D721Med (cell line): Measurements from ENCODE around the gene SARS1.

ENCODE experiments used
- DNase-seq: peaks from one replicate; pipeline ENCODE4 v3.0.0; 2011; ENCODE audit warnings: low spot score; ENCODE audit not compliant: insufficient read length
- FAIRE-seq: peaks from 2 replicates; lab custom pipeline; 2011; peaks lifted over from hg19 to GRCh38; lab: Jason Lieb, UNC
- TF ChIP-seq, protein P1 (sequence below): IDR thresholded peaks from 2 replicates; pipeline ENCODE4 v1.5.1; 2012; ENCODE audit warnings: mild to moderate bottlenecking, control low read depth; ENCODE audit not compliant: insufficient read depth; ENCODE audit errors: missing control alignments

SARS1 gene

DNA sequence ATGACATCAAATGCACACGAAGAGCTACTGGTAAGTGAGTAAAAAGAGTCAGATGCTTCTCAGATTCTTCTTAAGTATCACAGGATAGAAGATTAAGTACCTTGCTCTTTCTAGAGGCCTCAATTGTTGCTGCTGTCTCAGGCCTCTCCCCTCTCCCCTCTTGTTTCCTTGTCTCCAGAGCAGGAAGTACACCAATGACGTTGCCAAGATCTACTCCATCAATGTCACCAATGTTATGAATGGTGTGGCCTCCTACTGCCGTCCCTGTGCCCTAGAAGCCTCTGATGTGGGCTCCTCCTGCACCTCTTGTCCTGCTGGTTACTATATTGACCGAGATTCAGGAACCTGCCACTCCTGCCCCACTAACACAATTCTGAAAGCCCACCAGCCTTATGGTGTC is 21.3 kb upstream of the SARS1 start:
- no peak for DNase-seq
- TF ChIP-seq, protein P1, sequence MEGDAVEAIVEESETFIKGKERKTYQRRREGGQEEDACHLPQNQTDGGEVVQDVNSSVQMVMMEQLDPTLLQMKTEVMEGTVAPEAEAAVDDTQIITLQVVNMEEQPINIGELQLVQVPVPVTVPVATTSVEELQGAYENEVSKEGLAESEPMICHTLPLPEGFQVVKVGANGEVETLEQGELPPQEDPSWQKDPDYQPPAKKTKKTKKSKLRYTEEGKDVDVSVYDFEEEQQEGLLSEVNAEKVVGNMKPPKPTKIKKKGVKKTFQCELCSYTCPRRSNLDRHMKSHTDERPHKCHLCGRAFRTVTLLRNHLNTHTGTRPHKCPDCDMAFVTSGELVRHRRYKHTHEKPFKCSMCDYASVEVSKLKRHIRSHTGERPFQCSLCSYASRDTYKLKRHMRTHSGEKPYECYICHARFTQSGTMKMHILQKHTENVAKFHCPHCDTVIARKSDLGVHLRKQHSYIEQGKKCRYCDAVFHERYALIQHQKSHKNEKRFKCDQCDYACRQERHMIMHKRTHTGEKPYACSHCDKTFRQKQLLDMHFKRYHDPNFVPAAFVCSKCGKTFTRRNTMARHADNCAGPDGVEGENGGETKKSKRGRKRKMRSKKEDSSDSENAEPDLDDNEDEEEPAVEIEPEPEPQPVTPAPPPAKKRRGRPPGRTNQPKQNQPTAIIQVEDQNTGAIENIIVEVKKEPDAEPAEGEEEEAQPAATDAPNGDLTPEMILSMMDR, result no peak
- FAIRE-seq, result no peak

DNA sequence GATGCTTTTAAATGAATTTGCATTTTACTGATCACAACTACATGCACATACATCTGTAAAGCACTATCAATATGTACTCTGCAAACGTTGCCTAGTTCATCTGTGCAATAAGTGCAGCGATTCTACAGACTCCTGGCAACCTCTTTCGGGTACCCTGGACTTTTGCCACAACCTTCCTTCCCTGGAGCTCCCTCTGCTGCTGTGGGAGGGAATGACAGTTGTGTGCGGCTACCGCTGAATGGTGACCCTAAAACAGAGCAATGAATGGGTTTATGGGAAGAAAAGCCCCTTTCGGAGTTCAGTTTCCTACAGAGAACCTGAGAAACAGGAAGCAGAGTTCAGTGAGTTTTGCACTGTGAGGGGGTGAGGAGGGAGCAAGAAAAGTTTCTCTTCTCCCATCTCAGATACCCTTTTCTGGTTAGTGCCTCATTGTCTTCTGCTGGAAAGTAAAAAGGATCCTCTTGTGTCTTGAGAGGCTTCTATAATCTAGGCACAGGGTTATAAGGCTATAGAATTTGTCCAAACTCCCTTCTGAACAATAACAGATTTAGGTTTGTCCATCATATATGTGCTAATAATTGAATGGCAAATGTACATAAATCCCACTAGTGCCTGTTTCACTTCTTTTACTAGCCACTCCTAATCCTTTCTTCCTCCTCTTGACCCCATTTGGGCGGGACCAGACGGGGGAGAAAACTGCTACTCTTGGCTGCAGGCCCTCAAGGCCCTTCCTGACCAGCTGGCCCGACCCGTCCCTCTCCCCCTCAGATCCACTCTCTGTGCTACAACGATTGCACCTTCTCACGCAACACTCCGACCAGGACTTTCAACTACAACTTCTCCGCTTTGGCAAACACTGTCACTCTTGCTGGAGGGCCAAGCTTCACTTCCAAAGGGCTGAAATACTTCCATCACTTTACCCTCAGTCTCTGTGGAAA is 19.8 kb upstream of the SARS1 start:
- peak; percentile 72 for DNase-seq
- FAIRE-seq, result no peak
- TF ChIP-seq, protein P1, result peak; percentile 87

DNA sequence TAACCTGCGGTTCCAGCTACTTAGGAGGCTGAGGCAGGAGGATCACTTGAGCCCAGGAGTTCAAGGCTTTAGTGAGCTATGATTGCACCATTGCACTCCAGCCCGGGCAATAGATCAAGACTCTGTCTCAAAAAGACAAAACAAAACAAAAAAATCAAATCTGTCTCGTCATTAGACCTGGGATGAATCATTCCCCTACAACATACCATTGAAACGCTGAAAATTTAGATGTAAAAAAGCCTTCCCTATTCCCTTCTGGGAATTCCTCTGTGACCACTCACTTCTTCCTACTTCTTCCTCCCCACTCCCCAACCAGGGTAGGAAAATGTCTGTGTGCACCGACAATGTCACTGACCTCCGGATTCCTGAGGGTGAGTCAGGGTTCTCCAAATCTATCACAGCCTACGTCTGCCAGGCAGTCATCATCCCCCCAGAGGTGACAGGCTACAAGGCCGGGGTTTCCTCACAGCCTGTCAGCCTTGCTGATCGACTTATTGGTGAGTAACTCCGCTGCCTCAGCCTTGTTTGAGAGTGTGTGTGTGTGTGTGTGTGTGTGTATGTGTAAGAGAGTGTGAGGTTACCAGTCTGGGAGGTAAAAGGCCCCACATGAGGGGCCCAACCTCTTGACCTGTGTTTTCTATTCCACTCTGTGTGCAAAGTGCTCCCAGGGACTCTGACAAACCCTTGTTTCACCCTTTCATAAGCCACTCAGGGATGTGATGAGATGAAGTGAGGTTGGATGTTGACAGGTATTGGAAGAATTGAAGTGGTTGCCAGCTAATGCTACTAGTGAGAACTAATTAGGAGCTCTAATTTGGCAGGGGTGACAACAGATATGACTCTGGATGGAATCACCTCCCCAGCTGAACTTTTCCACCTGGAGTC is 16.3 kb upstream of the SARS1 start:
- FAIRE-seq (no peak), DNase-seq (no peak)
- TF ChIP-seq, protein P1, result no peak

DNA sequence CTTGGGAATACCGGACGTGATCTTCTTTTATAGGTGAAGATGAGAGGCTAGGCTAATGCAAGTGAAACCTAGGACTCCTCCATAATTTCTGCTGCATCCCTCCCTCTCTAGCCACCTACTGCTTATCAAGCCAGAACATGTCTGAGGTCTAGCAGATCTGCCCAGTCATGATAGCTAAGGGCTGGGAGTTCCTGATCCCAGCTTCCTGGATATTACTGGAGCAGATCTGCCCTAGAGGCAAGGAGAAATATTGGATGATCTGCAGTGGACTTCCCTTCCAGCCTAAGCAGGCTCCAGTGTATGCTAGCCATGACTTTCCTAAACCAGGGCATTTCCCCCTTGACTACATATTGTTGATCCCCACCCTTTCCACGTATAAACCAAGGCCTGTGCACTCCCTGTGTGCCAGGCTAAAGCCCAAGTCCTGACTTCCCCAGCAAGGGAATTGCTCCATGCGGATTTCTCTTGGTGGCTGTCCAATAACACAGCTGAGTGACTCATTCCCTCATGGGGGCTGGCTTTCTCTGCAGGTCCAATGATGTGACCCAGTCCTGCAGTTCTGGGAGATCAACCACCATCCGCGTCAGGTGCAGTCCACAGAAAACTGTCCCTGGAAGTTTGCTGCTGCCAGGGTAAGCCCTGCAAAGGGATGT is 15.5 kb upstream of the SARS1 start:
- FAIRE-seq, result no peak
- TF ChIP-seq, protein P1, result no peak
- no peak for DNase-seq

DNA sequence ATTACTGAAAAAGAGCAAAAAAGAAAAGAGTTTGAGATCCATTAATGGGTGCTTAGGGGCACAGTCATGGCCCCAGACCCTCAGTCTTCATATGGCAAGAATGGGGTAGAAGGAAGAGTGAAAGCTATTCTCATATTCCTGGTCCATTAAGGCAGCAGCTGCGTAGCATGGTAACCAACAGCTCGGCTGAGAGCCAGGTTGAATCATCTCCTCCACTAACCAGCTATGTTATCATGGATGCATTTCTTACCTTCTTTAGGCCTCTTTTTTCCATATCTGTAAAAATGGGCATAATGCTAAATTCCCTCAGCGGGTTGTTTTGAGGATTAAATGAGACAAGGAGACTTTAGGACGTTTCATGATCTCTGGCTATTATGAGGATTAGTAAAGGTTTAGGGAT is 15.0 kb upstream of the SARS1 start:
- DNase-seq (no peak), FAIRE-seq (no peak)
- TF ChIP-seq, protein P1, result no peak

DNA sequence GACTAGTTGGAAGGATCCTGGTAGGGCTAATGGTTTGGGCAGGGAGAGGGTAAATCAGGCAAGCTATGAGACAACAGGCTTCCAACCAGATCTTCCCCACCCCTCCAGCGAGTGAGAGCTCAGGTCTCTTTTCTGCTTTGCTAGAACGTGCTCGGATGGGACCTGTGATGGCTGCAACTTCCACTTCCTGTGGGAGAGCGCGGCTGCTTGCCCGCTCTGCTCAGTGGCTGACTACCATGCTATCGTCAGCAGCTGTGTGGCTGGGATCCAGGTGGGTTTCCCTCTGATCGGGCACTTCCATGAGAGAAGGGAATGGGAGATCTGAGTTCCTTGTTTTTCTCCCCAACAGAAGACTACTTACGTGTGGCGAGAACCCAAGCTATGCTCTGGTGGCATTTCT is 14.0 kb upstream of the SARS1 start:
- TF ChIP-seq, protein P1, result no peak
- no peak for DNase-seq
- no peak for FAIRE-seq
